ENCODE data around the gene DRAXIN.

GRCh38 chr1:11731691-11732283, 40.3 kb downstream of the DRAXIN start:
- no peak for TF ChIP-seq L3MBTL2 (conservative IDR thresholded peaks at IDR 0.05)
- TF ChIP-seq SUZ12 (IDR thresholded peaks at IDR 0.05): no peak
- no peak for TF ChIP-seq SP1 (IDR thresholded peaks at IDR 0.05)
- TF ChIP-seq ELF4 (IDR thresholded peaks at IDR 0.05): no peak
- TF ChIP-seq TARDBP (IDR thresholded peaks at IDR 0.05): no peak
- no peak for TF ChIP-seq ARNT (IDR thresholded peaks at IDR 0.05)
- no peak for TF ChIP-seq NFRKB (IDR thresholded peaks at IDR 0.05)
- TF ChIP-seq BHLHE40 (IDR thresholded peaks at IDR 0.05; ENCODE audit: borderline replicate concordance): no peak
- no peak for TF ChIP-seq FOXK2 (IDR thresholded peaks at IDR 0.05)
- no peak for TF ChIP-seq PKNOX1 (IDR thresholded peaks at IDR 0.05)
- no peak for TF ChIP-seq FOXM1 (IDR thresholded peaks at IDR 0.05; ENCODE audit: borderline replicate concordance)
